Measurements from ENCODE around the gene PRPSAP2.
"Not testable (repeated sequence)": the region's sequence is repeated elsewhere in the genome, so short reads cannot be mapped to it uniquely, and the experiment has no call there.

PRPSAP2 gene

DNA sequence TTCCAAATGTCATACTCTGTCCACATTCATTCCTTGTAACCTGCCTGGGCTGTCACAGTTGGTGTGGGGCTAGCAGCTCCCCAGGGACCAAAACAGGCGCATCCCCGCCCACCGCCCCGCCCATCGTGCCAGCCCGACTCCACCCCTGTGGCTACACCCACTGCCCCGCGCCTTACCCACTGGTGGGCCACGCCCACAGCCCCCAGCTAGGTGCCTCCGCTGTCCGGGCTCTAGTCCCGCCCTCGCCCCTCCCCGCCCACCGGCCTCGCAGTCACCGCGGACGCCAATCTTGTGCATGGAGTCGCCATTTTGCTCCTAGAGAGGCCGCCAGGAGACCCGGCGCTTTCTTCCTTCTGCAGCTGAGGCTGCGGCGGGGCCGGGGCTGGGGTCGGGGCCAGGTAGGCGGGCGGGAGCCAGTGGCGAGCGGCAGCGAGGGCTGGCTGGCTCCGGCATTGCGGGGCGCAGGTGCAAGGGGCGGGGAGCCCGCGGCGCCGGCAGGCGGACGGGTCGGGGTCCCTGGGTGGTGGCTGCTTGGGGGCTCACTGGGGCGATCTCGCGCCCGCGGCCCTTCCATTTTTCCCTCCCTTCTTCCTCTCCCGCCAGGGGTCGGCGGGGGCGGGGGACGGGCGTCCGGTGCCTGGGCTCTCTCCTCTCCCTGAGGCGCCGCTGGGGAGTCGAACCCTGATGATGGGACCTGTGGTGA is at the start of gene PRPSAP2:
Gene PRPSAP2, plus strand, starts transcription at position 268 of the 703 bp plus-strand sequence. CDS start 7,703 bp downstream, outside the sequence.
- DNase-seq (ENCODE audit: low read depth in 2 of 2): peak; percentile 94

DNA sequence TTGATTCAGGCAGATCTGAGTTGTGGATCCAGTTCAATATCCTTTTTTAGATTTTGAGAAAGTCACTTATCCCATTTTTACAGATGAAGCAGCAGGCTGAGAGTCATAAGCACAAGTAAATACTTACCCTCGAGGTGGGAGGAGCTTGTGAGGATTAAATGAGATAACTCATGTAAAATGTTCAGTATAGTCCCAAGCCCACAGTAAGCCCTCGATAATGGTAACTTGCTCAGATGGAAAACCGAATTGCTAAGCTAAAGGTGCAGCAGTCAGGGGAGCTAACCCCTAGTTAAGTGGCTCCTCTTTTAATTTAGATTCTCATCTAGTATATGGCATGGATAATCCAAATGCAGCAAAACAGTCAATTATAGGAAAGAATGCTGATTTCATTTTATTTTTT is 42.0 kb upstream of the PRPSAP2 start:
- not testable (repeated sequence) for DNase-seq (ENCODE audit: low read depth in 2 of 2)

DNA sequence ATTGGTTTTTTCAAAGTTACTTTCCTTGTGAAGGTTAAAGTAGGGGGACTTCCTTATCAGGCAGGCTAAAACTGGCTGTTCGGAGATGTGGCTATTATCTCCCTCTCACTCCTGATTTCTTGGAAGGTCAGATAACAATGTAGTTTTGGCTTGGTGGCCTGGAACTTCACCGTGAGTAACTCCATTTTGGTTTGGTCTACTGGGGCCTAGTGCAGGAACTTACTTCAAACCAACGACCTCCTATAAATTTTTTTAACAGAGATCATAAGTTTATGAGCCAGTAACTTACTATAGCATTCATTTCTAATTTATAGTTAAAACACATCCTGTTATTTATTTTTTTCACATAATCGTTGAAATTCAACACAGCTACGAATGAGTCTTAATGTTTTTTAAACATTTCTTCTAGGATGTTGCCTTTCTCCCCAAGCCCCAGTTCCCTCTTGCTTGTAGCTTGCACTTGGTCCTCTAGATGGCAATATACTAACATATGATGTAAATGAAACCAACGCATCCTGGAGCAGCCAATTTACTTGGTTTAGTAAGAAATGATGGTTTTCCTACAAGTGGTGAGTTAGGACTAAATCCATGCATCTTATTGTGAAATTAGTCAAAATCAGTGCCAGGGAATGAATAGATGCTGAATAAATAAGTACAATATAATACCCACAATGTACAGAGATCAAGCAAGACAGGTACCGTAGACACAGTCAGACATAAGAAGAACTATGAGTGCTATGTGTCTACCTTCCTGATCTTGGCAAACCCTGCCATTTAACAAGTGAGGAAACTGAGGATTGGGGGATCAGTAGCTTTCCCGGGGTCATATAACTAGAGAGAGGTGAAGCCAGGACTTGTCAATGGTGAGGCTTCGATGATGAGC is 41.2 kb upstream of the PRPSAP2 start:
- DNase-seq (ENCODE audit: low read depth in 2 of 2): not testable (repeated sequence)

- not testable (repeated sequence) for DNase-seq (ENCODE audit: low read depth in 2 of 2)
Observed at GRCh38 chr17:18821430-18821829, 36.5 kb upstream of the PRPSAP2 start.

DNA sequence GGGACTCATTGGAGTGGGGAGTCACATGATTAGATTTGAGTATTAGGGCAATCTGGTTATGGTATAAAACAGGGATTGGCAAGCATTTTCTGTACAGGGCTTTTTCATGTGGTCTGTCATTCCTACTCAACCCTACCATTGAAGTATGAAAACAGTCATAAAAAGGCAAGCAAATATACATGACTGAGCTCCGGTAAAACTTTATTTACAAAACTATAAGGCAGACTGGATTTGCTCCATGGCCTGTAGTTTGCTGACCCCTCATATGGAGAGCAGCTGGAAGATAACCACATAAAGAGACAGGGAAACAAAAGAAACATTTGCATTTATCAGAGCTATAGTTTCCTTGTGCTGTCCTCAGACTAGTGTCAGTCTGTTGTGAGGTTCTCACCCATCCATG is 30.3 kb upstream of the PRPSAP2 start:
- not testable (repeated sequence) for DNase-seq (ENCODE audit: low read depth in 2 of 2)

DNA sequence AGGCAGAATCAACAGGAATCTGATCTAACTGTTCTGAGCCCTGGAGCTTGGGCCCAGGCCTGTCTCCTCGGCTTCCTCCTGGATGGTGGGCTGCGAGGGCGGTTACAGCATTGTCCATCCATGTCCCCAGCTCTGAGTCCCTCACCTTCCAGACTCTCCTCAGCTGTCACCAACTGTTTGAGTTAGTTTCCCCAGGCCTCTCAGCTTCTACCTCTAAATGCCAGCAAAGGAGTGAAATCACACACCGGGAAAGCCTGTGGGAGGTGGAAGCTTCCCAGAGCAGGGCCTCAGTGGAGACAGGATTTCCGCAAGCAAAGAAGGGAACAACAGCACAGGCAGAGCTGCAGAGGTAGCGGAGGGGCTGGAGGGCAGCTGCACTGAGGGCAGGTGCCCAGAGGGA is 9.4 kb upstream of the PRPSAP2 start:
- no peak for DNase-seq (ENCODE audit: low read depth in 2 of 2)

- no peak for DNase-seq (ENCODE audit: low read depth in 2 of 2)
Observed at GRCh38 chr17:18850679-18851078, 7.3 kb upstream of the PRPSAP2 start.

GRCh38 chr17:18851201-18851600 is 6.7 kb upstream of the PRPSAP2 start:
- no peak for DNase-seq (ENCODE audit: low read depth in 2 of 2)

GRCh38 chr17:18854956-18855355 is 3.0 kb upstream of the PRPSAP2 start:
- DNase-seq (ENCODE audit: low read depth in 2 of 2): no peak

DNA sequence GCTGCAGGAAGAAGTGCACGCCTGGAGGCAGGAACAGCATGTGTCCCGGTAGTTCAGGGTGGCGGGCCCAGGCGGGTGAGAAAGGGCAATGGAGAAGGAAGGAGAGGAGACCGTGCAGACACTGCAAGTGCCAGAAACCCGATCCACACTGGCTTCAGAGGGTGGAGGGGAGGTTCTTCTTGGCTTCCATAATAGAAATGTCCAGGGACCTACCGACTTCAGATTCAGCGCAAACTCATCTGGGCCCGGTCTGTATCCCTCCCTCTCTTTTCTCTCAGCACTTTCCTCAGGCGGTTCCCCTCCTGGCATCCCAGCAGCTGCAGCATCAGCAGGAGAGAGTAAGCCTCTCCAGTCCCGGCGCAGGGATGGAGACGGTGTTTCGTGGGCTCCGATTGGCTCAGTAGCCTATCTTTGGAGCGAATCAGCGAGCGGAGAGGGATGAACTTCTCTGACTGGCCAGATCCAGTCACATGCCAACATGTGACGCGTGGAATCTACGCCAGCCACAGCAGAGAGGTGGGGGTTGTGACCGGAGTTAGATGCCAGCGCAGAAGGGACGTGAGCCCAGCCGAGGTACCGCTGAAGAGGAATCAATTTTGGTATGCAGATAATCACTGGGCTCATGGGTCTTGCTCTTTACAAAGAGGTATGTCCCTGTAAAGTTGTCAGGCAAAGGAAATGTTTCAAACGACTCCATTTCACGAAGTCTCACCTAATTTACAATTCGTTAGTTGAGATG is 1.9 kb upstream of the PRPSAP2 start:
- peak; percentile 53 to 68 for DNase-seq (ENCODE audit: low read depth in 2 of 2)

- DNase-seq (ENCODE audit: low read depth in 2 of 2): no peak
Observed at GRCh38 chr17:18856570-18856915, 1.4 kb upstream of the PRPSAP2 start.

DNA sequence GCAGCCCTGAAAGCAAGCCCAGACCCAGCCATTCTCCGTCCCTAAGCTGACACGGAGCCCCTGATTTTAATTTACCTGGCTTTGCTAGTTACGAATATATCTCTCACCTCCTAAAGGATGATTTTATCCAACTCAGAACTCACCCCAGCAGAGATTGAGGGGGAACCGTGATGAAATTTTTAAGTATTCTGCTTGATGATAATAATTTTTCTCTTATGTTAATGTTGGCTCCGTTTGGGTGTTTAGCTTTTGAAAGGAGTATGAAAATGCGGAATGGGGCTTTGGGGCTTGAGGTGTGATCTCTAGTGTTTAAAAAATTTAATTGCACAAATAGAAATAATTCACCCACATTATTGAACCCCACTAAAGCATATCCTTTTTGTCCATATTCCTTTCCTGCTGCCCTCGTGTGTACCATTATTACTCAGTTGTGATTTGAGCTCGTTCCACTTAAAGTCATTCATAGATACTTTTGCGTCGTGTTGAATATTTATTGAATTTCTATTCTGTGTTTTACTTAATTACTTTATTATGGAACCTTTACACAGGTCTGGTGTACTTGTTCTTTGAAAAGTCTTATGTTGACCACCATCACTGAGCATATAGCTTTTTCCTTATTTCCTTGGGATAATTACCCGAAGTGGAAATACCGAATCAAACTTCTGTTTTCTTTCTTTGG is 775 bp downstream of the PRPSAP2 start:
- DNase-seq (ENCODE audit: low read depth in 2 of 2): no peak

GRCh38 chr17:18859256-18859655 is 1.3 kb downstream of the PRPSAP2 start:
- no peak for DNase-seq (ENCODE audit: low read depth in 2 of 2)

GRCh38 chr17:18860161-18860972 is 2.4 kb downstream of the PRPSAP2 start:
- DNase-seq (ENCODE audit: low read depth in 2 of 2): no peak

DNA sequence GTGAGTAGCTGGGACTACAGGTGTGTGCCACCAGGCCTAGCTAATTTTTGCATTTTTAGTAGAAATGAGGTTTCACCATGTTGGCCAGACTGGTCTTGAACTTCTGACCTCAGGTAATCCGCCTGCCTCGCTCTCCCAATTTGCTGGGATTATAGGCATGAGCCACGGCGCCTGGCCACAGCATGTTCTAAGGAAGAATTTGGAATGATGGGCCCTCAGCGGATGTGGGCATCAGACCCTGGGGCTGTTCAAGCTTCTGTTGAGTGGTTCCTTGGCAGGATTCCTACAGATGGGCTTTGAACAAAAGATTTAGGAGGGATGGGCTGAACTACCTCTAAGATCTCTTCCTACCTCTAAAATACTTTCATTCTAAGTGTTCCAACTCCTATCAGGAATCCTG is 4.1 kb downstream of the PRPSAP2 start:
- no peak for DNase-seq (ENCODE audit: low read depth in 2 of 2)

DNA sequence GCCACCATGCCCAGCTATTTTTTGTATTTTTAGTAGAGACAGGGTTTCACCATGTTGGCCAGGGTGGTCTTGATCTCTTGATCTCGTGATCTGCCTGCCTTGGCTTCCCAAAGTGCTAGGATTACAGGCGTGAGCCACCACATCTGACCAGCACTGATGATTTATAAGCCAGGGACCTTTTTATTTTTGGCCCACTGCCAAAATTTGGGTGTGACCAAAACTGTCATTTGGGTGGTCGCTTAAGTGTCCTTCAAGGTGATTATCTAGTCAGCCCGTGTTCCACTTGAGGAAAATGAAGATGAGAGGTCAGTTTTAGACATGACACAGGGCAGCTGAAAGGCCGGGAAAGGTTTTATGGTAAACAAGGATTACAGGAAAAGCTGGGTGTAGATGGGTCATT is 7.1 kb downstream of the PRPSAP2 start:
- not testable (repeated sequence) for DNase-seq (ENCODE audit: low read depth in 2 of 2)

GRCh38 chr17:18866866-18867813 is 9.2 kb downstream of the PRPSAP2 start:
- DNase-seq (ENCODE audit: low read depth in 2 of 2): no peak

DNA sequence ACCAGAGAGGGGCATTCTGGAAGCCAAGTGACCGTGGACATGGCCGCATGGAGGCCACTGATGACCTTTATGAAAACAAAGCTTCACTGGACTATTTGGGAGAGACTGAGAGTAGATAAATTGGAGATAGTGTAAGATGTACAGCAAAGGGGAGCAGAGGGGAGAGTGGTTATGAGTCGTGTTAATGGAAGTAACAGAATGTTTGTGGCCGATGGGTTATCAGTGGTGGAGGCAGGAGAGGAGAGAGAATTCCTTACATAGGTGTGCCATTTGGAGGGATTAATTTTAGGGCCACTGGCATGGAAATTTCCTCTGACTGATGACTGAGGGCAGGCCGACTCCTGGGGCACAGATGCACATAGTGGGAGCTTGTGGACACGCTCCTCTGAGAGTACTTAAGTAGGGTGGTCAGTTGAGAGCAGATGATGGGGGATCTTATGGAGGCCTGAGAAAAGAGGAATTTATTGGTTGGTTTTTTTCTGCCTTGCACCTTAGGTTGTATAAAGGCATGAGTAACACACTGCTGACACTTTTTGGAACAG is 19.2 kb downstream of the PRPSAP2 start:
- no peak for DNase-seq (ENCODE audit: low read depth in 2 of 2)

- DNase-seq (ENCODE audit: low read depth in 2 of 2): no peak
Observed at GRCh38 chr17:18888766-18889290, 30.9 kb downstream of the PRPSAP2 start.
